Amniotic stem cell (primary cell): Measurements from ENCODE around the gene SAMD14.
"Not testable (repeated sequence)": the region's sequence is repeated elsewhere in the genome, so short reads cannot be mapped to it uniquely, and the experiment has no call there.

Source experiments
- DNase-seq: peaks from one replicate; lab custom pipeline; 2025; lab: John Stamatoyannopoulos, UW

The SAMD14 gene

GRCh38 chr17:50075446-50076032 is 54.4 kb downstream of the SAMD14 start:
- DNase-seq: no peak

- no peak for DNase-seq
These were observed 55.7 kb downstream of the SAMD14 start for GRCh38 chr17:50074227-50074626.

- no peak for DNase-seq
These were observed 57.0 kb downstream of the SAMD14 start for GRCh38 chr17:50072925-50073324.

- DNase-seq: no peak
These were observed 57.8 kb downstream of the SAMD14 start for GRCh38 chr17:50072130-50072529.

GRCh38 chr17:50071692-50072091 is 58.3 kb downstream of the SAMD14 start:
- no peak for DNase-seq

GRCh38 chr17:50070908-50071680 is 58.9 kb downstream of the SAMD14 start:
- no peak for DNase-seq

- no peak for DNase-seq
These were observed 62.0 kb downstream of the SAMD14 start for GRCh38 chr17:50067996-50068395.

- DNase-seq: no peak
These were observed 63.0 kb downstream of the SAMD14 start for GRCh38 chr17:50066995-50067394.

GRCh38 chr17:50065056-50065455 is 64.9 kb downstream of the SAMD14 start:
- DNase-seq: no peak

- DNase-seq: peak; percentile 97
These were observed 65.5 kb downstream of the SAMD14 start for GRCh38 chr17:50064253-50065001.

- no peak for DNase-seq
These were observed 66.3 kb downstream of the SAMD14 start for GRCh38 chr17:50063561-50064252.

GRCh38 chr17:50062293-50063243 is 67.4 kb downstream of the SAMD14 start:
- DNase-seq: no peak

- not testable (repeated sequence) for DNase-seq
These were observed 68.3 kb downstream of the SAMD14 start for GRCh38 chr17:50061713-50062045.

GRCh38 chr17:50060951-50061712 is 68.8 kb downstream of the SAMD14 start:
- no peak for DNase-seq
